Duodenal mucosa (tissue), 2 donors: ENCODE results near the gene TEX50.
"Not testable (repeated sequence)": the region's sequence is repeated elsewhere in the genome, so short reads cannot be mapped to it uniquely, and the experiment has no call there.

Experiments used
- H3K27ac ChIP-seq: one replicate; pipeline ENCODE4 v1.7.0; 2013; ENCODE audit warnings: low read depth, low read length
- H3K27me3 ChIP-seq, 2 donors: one replicate each; pipeline ENCODE4 v1.7.0; 2013; ENCODE audit warnings: low read length in 2 of 2, control low read depth in 1 of 2; ENCODE audit not compliant: insufficient read depth in 2 of 2, control insufficient read depth in 1 of 2
- H3K36me3 ChIP-seq, 2 donors: one replicate each; pipeline ENCODE4 v1.7.0; 2013; ENCODE audit warnings: low read length in 2 of 2, control low read depth in 1 of 2; ENCODE audit not compliant: insufficient read depth in 2 of 2, control insufficient read depth in 1 of 2
- H3K4me1 ChIP-seq, 2 donors: one replicate each; pipeline ENCODE4 v1.7.0; 2013; ENCODE audit warnings: low read length in 2 of 2, control low read depth in 1 of 2; ENCODE audit not compliant: insufficient read depth in 2 of 2, control insufficient read depth in 1 of 2
- H3K4me3 ChIP-seq, 2 donors: one replicate each; pipeline ENCODE4 v1.7.0; 2013; ENCODE audit warnings: low read length in 2 of 2, low read depth in 1 of 2
- H3K9ac ChIP-seq, 2 donors: one replicate each; pipeline ENCODE4 v1.7.0; 2013; ENCODE audit warnings: low read length in 2 of 2, low read depth in 1 of 2
- H3K9me3 ChIP-seq, 2 donors: one replicate each; pipeline ENCODE4 v1.7.0; 2013; ENCODE audit warnings: low read length in 2 of 2, control low read depth in 1 of 2; ENCODE audit not compliant: control insufficient read depth in 1 of 2

The TEX50 gene

DNA sequence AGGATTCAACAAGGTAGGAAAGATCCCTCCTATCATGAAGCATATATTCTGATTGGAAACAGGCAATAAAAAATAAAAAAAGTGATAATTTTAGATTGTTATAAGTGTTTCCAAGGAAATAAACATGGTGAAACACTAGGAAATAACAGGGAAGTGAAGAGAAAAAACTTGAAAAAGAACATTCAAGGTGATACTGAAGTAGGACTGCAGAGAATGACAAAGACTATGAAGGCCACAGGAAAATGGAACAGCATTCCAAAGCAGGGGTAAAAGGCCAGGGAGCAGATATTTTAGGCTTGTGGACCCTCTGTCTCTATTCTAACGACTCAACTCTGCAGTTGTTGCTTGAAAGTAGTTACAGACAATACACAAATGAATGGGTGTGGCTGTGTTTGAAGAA, 26.6 kb downstream of the TEX50 start:
- Histone ChIP-seq H3K27me3 (no peaks in the 10 kb centered on the region), H3K4me1 (no peaks in the 10 kb centered on the region), H3K9ac (no peak overlapping the region), H3K4me3 (no peak overlapping the region), H3K27ac (no peak overlapping the region), H3K9me3 (no peaks in the 10 kb centered on the region), H3K36me3 (no peaks in the 10 kb centered on the region)

DNA sequence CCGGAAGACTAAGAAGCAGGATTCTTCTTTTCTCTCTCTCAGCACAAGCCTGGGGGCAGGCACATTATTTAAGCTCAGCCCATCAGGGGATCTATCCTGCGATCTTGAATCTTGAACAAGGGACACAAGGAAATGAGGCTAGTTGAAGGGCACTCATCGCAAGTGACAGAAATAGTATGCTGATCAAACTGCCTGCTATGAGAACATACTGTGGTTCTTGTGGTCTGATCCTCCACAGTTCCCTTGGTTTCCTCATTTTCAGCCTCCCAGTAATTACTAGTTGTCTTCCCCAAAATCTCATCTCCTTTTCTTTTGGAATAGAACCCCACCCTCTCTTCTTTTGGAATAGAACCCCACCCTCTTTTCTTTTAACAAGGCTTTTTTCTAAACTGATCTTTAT, 28.0 kb downstream of the TEX50 start:
- Histone ChIP-seq H3K9me3 (no peaks in the 10 kb centered on the region), H3K9ac (no peak overlapping the region), H3K27me3 (peaks cover 2% of the 10 kb centered on the region in 2 donors), H3K4me3 (no peak overlapping the region), H3K27ac (no peak overlapping the region), H3K4me1 (no peaks in the 10 kb centered on the region), H3K36me3 (no peaks in the 10 kb centered on the region)

DNA sequence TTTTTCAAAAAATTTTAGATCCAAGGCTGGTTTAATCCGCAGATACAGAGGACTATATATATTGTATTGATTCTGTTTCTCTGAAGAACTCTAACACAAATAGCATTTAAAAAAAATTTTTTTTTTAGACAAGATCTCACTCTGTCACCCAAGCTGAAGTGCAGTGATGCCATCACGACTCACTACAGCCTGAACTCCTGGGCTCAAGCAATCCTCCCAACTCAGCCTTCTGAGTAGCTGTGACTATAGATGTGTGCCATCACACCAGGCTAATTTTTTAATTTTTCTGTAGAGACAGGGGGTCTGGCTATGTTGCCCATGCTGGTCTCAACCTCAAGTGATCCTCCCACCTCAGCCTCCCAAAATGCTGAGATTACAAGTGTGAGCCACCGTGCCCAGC, 31.5 kb downstream of the TEX50 start:
- Histone ChIP-seq H3K4me3 (no peak overlapping the region), H3K36me3 (no peaks in the 10 kb centered on the region), H3K4me1 (no peaks in the 10 kb centered on the region), H3K27ac (no peak overlapping the region), H3K9me3 (no peaks in the 10 kb centered on the region), H3K27me3 (peaks cover 17 to 22% of the 10 kb centered on the region in 2 donors), H3K9ac (no peak overlapping the region)

DNA sequence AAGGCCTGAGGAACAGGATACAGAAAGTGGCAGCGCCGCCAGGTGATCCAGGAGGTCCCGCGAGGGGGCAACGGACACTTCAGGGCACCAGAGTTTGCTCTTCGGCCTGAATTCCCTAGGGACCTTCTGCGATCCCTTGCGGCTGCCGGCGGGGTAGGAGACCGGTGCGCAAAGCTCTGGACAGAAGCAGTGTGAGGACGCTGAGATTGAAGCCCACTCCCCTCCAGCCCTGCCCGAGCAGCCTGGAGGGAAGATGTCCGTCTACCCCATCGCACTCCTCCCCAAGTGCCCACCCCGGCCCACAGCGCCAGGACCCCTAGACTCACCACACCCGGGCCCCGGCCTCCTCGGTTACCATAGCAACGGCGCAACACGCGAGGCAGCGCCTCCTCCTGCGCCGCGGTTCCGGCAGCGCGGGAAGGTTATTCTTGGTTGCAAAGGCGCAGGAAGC, 34.4 kb downstream of the TEX50 start, which contains the start of gene ANKRD45:
ANKRD45 (minus strand) TSS at position 361 of the 451 bp plus-strand sequence. CDS start 10,433 bp downstream, outside the sequence.
- peaks cover 17 to 22% of the 10 kb centered on the region in 2 donors for H3K27me3 ChIP-seq
- H3K27ac ChIP-seq = no peak within 1 kb of the TSS
- no peaks in the 10 kb centered on the region for H3K4me1 ChIP-seq
- H3K9me3 ChIP-seq = no peaks in the 10 kb centered on the region
- no peaks in the 10 kb centered on the region for H3K36me3 ChIP-seq
- peak within 1 kb of the TSS in 1 of 2 donors; percentile 19 for H3K4me3 ChIP-seq
- no peak within 1 kb of the TSS for H3K9ac ChIP-seq

DNA sequence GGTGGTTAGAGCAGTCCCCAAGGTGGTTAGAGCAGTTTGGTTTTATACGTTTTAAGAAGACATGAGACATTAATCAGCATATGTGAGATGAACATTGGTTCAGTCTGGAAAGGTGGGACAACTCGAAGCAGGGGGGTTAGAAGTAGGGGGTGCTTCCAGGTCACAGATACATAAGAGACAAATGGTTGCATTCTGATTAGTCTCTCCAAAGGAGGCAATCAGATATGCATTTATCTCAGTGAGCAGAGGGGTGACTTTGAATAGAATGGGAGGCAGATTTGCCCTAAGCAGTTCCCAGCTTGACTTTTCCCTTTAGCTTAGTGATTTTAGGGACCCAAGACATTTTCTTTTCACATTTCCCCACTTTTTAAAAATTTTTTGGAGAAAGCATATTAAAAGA, 39.4 kb downstream of the TEX50 start:
- H3K27ac ChIP-seq, H3K4me1 ChIP-seq, H3K9me3 ChIP-seq, H3K9ac ChIP-seq, H3K4me3 ChIP-seq, H3K36me3 ChIP-seq: not testable (repeated sequence)
- H3K27me3 ChIP-seq = peaks cover 11 to 12% of the 10 kb centered on the region in 2 donors

DNA sequence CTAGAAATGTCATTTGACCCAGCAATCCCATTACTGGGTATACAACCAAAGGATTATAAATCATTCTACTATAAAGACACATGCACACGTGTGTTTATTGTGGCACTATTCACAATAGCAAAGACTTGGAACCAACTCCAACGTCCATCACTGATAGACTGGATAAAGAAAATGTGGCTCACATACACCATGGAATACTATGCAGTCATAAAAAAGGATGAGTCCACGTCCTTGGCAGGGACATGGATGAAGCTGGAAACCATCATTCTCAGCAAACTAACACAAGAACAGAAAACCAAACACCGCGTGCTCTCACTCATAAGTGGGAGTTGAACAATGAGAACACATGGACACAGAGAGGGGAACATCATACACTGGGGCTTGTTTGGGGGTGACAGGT, 45.0 kb downstream of the TEX50 start:
- not testable (repeated sequence) for H3K4me1 ChIP-seq, H3K27me3 ChIP-seq, H3K4me3 ChIP-seq, H3K9me3 ChIP-seq, H3K36me3 ChIP-seq, H3K27ac ChIP-seq, H3K9ac ChIP-seq

DNA sequence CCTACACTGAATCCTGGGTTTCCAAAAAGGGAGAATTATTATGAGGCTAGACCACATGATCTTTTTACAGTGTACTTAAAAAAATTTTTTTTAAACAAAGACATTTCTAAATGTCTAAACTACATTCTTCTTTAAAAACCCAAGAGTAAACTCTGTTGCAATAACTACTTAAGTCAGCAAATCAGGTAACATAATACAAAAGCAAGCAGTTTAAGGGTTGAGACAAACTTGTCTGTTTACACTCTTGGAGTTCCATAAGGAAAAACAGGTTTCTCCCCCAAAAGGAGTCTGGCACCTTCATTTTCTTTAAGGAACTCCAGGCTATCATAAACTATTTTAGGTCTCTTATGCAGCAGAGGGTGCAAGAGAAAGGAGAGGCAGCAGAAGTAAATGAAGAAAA, 47.0 kb downstream of the TEX50 start:
- no peak overlapping the region for H3K9ac ChIP-seq
- H3K27me3 ChIP-seq = no peaks in the 10 kb centered on the region
- no peak overlapping the region for H3K4me3 ChIP-seq
- H3K36me3 ChIP-seq = no peaks in the 10 kb centered on the region
- no peaks in the 10 kb centered on the region for H3K9me3 ChIP-seq
- no peaks in the 10 kb centered on the region for H3K4me1 ChIP-seq
- H3K27ac ChIP-seq = no peak overlapping the region

DNA sequence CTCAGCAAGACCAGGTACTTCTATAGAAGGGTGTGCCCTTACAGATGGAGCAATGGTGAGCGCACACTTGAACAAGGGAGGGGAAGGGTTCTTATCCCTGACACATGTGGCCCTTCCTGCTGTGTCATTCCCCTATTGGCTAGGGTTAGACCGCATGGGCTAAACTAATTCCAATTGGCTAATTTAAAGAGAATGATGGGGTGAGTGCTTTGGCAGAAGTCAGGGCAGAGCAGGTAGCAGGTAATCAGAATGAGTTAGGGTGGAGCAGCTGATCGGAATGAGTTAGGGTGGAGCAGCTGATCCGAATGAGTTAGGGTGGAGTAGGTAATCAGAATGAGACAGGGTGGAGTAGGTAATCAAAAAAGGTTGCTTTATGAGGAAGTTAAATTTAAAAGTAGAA, 48.7 kb downstream of the TEX50 start:
- not testable (repeated sequence) for H3K27ac ChIP-seq, H3K9ac ChIP-seq, H3K9me3 ChIP-seq, H3K36me3 ChIP-seq, H3K4me3 ChIP-seq, H3K27me3 ChIP-seq, H3K4me1 ChIP-seq

DNA sequence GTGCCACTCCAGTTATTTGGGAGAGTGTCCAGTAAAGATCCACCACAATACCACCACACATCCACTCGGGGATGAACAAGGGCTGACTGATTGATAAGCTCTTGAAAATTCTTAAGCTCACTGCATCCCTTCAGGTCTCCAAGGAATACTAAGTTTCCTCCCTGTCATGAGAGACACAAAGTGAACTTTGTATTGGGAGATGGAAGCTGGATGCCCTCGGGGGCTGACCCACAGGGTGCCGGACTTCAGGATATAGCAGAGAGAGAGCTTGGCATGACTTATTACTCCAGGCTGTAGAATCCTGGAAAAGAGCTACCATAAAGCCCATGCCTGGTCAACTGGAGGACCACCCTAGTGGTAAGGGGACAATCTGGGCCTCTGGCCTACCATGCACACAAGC, 50.0 kb downstream of the TEX50 start:
- H3K27me3 ChIP-seq, H3K4me3 ChIP-seq, H3K4me1 ChIP-seq, H3K36me3 ChIP-seq, H3K9ac ChIP-seq, H3K9me3 ChIP-seq, H3K27ac ChIP-seq: not testable (repeated sequence)
